GM10266 (cell line): ENCODE results near the gene AP3B1.

ENCODE experiments used
- DNase-seq: peaks from one replicate; pipeline ENCODE4 v3.0.0; 2012; ENCODE audit errors: extremely low spot score
- TF ChIP-seq, protein P1 (sequence below): IDR thresholded peaks from 2 replicates; pipeline ENCODE4 v1.5.1; 2012; ENCODE audit warnings: mild to moderate bottlenecking, low read depth; ENCODE audit not compliant: control insufficient read depth, insufficient read depth; ENCODE audit errors: missing control alignments

Gene AP3B1

DNA sequence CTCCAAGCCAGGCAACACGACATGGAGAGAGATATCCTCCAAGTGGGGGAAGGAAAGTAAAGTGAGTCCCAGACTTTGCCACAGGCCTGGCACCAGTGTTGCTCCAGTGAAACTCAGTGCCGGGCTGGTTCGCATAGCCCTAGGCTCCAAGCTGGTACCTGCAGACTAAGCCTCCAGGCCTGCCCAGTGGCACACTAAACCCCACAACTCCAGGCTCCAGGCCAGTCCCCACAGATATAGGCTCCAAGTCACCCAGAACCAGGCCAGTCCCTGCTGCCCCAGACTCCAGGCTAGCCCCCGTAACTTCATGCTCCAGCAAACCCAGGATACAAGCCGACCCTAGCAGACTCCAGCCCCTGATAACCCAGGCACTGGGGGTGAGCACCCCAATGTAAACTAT is 23.0 kb upstream of the AP3B1 start:
- TF ChIP-seq, protein P1, sequence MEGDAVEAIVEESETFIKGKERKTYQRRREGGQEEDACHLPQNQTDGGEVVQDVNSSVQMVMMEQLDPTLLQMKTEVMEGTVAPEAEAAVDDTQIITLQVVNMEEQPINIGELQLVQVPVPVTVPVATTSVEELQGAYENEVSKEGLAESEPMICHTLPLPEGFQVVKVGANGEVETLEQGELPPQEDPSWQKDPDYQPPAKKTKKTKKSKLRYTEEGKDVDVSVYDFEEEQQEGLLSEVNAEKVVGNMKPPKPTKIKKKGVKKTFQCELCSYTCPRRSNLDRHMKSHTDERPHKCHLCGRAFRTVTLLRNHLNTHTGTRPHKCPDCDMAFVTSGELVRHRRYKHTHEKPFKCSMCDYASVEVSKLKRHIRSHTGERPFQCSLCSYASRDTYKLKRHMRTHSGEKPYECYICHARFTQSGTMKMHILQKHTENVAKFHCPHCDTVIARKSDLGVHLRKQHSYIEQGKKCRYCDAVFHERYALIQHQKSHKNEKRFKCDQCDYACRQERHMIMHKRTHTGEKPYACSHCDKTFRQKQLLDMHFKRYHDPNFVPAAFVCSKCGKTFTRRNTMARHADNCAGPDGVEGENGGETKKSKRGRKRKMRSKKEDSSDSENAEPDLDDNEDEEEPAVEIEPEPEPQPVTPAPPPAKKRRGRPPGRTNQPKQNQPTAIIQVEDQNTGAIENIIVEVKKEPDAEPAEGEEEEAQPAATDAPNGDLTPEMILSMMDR = no peak
- DNase-seq = no peak

DNA sequence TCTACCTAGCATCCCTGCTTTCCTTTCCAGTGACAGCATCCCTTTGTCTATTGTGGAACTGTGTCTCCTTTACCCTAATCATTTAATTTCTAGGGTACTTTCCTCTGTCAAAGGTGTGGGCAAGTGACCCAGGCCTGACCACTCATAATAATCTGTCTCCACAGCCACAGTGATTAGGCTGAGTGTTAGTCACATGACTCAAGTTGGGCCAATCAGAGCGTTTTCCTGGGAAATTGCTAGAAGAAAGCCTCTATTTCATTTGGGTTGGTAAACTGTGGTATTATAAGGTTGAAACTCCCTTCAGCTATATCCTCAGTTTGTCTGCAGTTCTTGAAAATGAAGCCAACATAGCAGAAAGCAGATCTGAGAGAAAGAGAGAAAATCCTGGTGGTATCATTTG is 14.2 kb upstream of the AP3B1 start:
- TF ChIP-seq, protein P1 = no peak

DNA sequence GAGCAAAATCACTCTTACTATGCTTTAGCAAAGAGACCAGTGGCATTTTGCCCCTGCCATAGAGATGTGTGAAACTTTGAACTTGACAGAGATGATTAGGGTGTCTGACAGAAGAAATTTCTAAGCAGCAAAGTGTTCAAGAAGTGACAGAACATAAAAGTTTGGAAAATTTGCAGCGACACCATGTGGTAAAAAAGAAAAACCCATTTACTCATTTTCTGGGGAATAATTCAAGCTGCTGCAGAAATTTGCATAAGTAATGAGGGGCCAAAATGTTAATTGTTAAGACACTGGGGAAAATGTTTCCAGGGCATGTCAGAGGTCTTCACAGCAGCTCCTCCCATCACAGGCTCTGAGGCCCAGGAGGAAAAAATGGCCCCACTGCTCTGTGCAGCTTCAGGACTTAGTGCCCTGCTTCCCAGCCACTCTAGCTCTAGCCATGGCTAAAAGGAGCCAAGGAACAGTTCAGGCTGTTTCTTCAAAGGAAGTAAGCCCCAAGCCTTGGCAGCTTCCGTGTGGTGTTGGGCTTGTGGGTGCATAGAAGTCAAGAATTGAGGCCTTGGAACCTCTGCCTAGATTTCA is 6.1 kb upstream of the AP3B1 start:
- DNase-seq = no peak
- TF ChIP-seq, protein P1 = peak; percentile 21

More for the DNA sequence above, 14.2 kb upstream of the AP3B1 start:
- DNase-seq = no peak

DNA sequence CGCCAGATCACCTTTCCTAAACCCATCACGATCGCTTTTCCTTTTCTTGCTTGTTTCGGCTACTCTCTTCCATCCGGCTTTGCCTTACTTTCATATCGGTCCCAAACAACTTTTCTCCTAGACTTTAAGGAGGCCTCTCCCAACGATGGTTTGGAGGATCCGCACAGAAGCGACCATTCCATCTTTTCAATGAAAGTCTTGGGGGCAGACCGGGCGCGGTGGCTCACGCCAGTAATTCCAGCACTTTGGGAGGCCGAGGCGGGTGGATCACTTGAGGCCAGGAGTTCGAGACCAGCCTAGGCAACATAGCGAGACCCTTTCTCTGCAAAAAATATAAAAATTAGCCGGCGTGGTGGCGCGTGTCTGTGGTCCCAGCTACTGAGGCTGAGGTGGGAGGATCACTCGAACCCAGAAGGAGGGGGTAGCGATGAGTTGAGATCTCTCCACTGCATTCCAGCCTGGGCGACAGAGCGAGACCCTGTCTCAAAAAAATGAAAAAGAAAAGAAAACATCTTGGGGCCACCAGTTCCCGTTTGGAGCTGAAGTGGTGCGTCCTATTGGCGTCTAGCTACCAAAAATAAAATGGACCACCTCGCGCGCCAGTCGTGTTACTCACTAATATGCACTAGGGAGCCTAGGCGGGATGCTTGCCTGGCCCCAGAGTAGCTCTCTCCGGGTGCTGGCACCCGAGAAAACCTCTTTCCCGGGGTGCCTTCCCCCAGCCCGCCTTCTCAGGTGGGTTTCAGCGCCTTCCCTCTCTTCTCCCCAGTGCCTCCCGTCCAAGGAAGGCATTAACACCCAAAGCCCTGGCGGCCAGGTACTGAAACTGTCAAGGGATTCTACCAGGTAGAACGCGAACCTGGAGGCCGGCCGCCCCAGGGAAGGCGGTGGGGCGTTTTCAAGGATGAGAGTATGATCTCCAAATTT is 800 bp upstream of the AP3B1 start:
- TF ChIP-seq, protein P1 = no peak
- peak; percentile 24 for DNase-seq

DNA sequence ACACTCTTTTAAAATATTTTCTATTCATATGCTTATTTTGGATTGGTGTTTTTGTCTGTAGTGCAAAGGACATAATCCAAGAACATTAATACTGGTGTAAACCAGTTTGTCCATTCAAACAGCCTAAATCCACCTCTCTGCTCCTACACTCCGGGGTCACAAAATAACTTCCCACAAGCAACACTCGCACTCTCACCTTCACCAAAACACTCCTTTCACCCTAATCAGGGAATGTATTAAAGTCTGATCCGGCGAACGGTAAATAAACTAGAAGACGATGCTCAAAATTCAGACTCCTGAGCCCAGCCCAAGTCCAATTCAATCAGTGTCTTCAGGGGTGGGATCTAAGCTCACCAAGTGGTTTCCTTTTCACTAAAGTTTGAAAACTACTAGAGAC is 649 bp downstream of the AP3B1 start:
- TF ChIP-seq, protein P1 = no peak

DNA sequence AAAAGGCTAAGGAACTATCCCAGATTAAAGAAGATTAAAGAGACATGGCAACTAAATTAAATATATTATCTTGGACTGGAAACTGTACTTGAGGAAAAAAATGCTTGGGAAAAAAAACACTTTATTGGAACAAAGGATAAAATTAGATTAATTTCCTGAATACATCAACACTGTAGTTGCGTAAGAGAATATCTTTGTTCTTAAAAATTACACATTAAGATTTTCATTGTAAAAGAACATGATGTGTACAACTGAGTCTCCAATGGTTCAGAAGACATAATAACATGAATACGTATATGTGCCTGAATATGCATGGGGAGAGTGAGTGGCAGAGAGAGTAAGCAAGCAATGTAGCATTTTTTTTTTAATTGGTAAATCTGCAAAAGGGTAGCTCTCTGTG is 2.8 kb downstream of the AP3B1 start:
- TF ChIP-seq, protein P1 = no peak
- DNase-seq = no peak

More for the DNA sequence above, 649 bp downstream of the AP3B1 start:
- no peak for DNase-seq

DNA sequence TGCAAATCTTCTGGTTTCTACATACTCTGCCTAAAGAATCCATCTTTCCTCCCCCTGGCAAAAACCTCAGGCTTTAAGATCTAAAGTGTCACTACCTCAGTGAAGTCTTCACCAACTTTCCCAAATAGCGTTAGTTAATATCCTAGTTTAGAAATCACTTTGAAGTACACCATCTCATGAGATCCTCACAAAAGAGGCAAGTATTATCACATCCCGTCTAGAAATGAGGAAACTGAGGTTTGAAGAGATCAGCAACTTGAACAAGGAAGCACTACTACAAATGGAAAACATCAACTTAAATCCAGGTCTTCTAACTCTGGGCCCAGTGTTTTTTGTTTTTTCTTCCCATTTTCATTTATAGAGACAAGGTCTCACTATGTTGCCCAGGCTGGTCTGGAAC is 4.6 kb downstream of the AP3B1 start:
- TF ChIP-seq, protein P1 = no peak
- DNase-seq = no peak
